Prostate gland (tissue), 2 donors: ENCODE results near the gene ZNF532.

ENCODE experiments used
- POLR2A ChIP-seq: fragments of 450-650 bp; IDR thresholded peaks from one replicate; pipeline ENCODE4 v1.6.1; 2016; ENCODE audit warnings: antibody characterized with exemption, mild to moderate bottlenecking
- POLR2AphosphoS5 ChIP-seq: sonication (generic); formaldehyde crosslinking; IDR thresholded peaks from one replicate; pipeline ENCODE4 v1.6.1; 2017; ENCODE audit warnings: antibody characterized with exemption
- TF ChIP-seq, protein P1 (sequence below), 4 experiments: fragments of 200-600 bp in 2 of 4; fragments of 450-650 bp in 2 of 4; sonication (generic) in 2 of 4; IDR thresholded peaks; 1 replicate in 3 of 4; 2 replicates in 1 of 4; pipeline ENCODE4 v1.5.1; 2016 to 2019; ENCODE audit warnings: antibody characterized with exemption in 4 of 4, mild to moderate bottlenecking in 2 of 4, moderate library complexity in 2 of 4

DNA sequence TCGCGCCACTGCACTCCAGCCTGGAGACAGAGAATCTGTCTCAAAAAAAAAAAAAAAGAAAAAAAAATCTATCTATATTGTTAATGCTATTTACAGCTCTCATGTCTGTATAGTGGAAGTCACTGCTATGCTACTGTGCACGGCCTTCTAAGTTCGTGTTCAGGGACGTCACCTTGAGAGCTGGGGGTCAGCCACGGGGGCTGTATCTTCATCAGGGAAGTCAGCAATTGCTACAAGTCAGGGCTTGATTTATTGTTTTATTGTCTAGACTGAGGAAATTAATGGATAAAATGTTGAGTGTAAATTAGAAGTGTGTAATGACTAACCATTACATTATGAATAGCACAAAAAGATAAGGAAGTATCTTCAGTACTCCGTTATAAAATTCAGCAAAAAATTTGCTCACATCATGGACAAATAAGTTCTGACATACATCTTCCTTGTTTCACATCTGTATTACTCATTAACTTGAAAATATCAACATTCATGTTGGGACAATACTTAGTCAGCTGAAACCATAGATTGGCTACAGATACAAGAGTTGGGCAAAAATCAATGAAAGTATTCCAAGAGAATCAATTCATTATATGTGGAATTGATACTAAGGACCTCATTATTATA is 138.4 kb downstream of the ZNF532 start:
- no peak for TF ChIP-seq POLR2A
- TF ChIP-seq, protein P1, sequence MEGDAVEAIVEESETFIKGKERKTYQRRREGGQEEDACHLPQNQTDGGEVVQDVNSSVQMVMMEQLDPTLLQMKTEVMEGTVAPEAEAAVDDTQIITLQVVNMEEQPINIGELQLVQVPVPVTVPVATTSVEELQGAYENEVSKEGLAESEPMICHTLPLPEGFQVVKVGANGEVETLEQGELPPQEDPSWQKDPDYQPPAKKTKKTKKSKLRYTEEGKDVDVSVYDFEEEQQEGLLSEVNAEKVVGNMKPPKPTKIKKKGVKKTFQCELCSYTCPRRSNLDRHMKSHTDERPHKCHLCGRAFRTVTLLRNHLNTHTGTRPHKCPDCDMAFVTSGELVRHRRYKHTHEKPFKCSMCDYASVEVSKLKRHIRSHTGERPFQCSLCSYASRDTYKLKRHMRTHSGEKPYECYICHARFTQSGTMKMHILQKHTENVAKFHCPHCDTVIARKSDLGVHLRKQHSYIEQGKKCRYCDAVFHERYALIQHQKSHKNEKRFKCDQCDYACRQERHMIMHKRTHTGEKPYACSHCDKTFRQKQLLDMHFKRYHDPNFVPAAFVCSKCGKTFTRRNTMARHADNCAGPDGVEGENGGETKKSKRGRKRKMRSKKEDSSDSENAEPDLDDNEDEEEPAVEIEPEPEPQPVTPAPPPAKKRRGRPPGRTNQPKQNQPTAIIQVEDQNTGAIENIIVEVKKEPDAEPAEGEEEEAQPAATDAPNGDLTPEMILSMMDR (IDR thresholded peaks at IDR 0.05): no peak
- TF ChIP-seq POLR2AphosphoS5: no peak
